SK-N-SH treated with all-trans-retinoic acid at 6 μM for 48 hours (cell line): ENCODE results near the gene APOBEC4.

ENCODE experiments used
- ESRRG ChIP-seq: fragments of 250-450 bp; sonication (Bioruptor Pico); IDR thresholded peaks from 2 replicates; pipeline ENCODE4 v1.6.1; 2021; ENCODE audit warnings: mild to moderate bottlenecking
- ISL1 ChIP-seq: fragments of 250-450 bp; sonication (Bioruptor Pico); IDR thresholded peaks from 2 replicates; pipeline ENCODE4 v2.1.2; 2022; ENCODE audit warnings: mild to moderate bottlenecking, moderate library complexity
- PPARA ChIP-seq: fragments of 250-450 bp; sonication (Bioruptor Pico); IDR thresholded peaks from 2 replicates; pipeline ENCODE4 v1.5.0; 2020; ENCODE audit warnings: mild to moderate bottlenecking, borderline replicate concordance
- SNAI2 ChIP-seq: fragments of 250-450 bp; sonication (Bioruptor Pico); IDR thresholded peaks from 2 replicates; pipeline ENCODE4 v1.5.0; 2020; ENCODE audit warnings: mild to moderate bottlenecking, moderate library complexity
- ZFP3 ChIP-seq: fragments of 250-450 bp; sonication (Bioruptor Pico); IDR thresholded peaks from 2 replicates; pipeline ENCODE4 v1.5.0; 2020; ENCODE audit warnings: mild to moderate bottlenecking, moderate library complexity
- ZFP30 ChIP-seq: fragments of 450-650 bp; formaldehyde crosslinking; IDR thresholded peaks from 2 replicates; pipeline ENCODE4 v1.5.0; 2022; ENCODE audit warnings: mild to moderate bottlenecking, moderate library complexity
- ZNF70 ChIP-seq: fragments of 450-650 bp; formaldehyde crosslinking; IDR thresholded peaks from 2 replicates; pipeline ENCODE4 v1.5.0; 2020; ENCODE audit warnings: mild to moderate bottlenecking, moderate library complexity
- TF ChIP-seq, protein P1 (sequence below): fragments of 250-450 bp; sonication (Bioruptor Pico); IDR thresholded peaks from 2 replicates; pipeline ENCODE4 v1.5.1; 2021; ENCODE audit warnings: mild to moderate bottlenecking, moderate library complexity
- TF ChIP-seq, protein P2 (sequence below): fragments of 250-450 bp; sonication (Bioruptor Pico); IDR thresholded peaks from 2 replicates; pipeline ENCODE4 v1.5.1; 2020; ENCODE audit warnings: low read depth, mild to moderate bottlenecking, moderate library complexity

- TF ChIP-seq, protein P1, sequence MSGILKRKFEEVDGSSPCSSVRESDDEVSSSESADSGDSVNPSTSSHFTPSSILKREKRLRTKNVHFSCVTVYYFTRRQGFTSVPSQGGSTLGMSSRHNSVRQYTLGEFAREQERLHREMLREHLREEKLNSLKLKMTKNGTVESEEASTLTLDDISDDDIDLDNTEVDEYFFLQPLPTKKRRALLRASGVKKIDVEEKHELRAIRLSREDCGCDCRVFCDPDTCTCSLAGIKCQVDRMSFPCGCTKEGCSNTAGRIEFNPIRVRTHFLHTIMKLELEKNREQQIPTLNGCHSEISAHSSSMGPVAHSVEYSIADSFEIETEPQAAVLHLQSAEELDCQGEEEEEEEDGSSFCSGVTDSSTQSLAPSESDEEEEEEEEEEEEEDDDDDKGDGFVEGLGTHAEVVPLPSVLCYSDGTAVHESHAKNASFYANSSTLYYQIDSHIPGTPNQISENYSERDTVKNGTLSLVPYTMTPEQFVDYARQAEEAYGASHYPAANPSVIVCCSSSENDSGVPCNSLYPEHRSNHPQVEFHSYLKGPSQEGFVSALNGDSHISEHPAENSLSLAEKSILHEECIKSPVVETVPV (CRISPR knock-in tag): no peak
- TF ChIP-seq ZFP3 (no peak), PPARA (no peak), SNAI2 (CRISPR knock-in tag) (no peak), ZFP30 (CRISPR knock-in tag) (no peak), ISL1 (no peak), ZNF70 (CRISPR knock-in tag) (no peak), ESRRG (CRISPR knock-in tag) (no peak)
- TF ChIP-seq, protein P2, sequence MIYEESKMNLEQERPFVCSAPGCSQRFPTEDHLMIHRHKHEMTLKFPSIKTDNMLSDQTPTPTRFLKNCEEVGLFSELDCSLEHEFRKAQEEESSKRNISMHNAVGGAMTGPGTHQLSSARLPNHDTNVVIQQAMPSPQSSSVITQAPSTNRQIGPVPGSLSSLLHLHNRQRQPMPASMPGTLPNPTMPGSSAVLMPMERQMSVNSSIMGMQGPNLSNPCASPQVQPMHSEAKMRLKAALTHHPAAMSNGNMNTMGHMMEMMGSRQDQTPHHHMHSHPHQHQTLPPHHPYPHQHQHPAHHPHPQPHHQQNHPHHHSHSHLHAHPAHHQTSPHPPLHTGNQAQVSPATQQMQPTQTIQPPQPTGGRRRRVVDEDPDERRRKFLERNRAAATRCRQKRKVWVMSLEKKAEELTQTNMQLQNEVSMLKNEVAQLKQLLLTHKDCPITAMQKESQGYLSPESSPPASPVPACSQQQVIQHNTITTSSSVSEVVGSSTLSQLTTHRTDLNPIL (CRISPR knock-in tag): no peak
These were observed 35.4 kb upstream of the APOBEC4 start for GRCh38 chr1:183688341-183689060.
